Measurements from ENCODE around the gene NTM. TPM values are rescaled to one million over a fixed set of nuclear protein-coding genes. Genes with fewer than 3 reads are reported as not detected.

Gene NTM
- total RNA-seq, 4 donors from 2014 or later: 1.4 to 2.8 (median 1.7) TPM

- Histone ChIP-seq H3K4me1 (no peaks in the 10 kb centered on the region), H3K4me3 (no peak overlapping the region), H3K27me3 (no peaks in the 10 kb centered on the region), H3K36me3 (no peaks in the 10 kb centered on the region), H3K9me3 (no peaks in the 10 kb centered on the region), H3K27ac (no peak overlapping the region)
- TF ChIP-seq CTCF (IDR thresholded peaks at IDR 0.05): no peak
- TF ChIP-seq POLR2A (IDR thresholded peaks at IDR 0.05): no peak
- DNase-seq: no peak
These were observed 98.2 kb downstream of the NTM start for GRCh38 chr11:131468565-131468964.

DNA sequence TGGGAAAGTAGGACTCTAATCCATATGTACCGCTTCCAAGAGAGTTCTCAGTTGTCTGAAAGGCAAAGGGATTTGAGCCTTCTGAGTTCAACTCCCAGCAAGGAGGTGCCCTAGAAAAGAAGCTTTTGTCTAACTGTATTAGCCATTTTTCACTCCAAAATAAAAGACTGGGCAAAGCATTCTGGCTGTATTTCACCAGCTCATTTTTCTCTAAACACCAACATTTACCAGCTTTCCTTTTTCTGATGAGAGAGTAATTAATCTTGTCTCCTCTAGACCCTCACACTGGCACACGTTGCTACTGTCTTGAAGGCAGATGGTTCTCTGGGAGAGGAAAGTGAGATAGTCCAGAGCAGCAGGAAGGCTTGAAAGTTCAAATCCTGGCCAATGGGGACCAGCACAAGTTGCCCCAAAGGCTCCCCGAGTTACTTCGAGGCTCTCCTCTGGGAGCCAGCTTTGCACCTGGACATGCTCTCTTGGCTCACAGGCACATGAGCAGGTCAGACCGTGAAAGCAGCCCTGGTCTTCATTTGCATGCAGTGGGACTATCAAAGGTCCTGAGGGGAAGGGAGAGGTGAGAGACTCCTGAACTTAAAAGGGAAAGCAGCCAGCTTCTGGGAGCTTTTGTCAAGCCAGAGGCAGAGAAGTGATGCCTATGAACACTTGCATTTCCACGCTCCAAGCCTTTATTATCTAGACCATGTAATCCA, 100.0 kb downstream of the NTM start:
- Histone ChIP-seq H3K9me3 (no peaks in the 10 kb centered on the region), H3K4me3 (no peak overlapping the region), H3K27ac (no peak overlapping the region), H3K27me3 (no peaks in the 10 kb centered on the region), H3K4me1 (no peaks in the 10 kb centered on the region), H3K36me3 (no peaks in the 10 kb centered on the region)
- no peak for DNase-seq
- TF ChIP-seq CTCF (IDR thresholded peaks at IDR 0.05) (no peak), POLR2A (IDR thresholded peaks at IDR 0.05) (no peak)

DNA sequence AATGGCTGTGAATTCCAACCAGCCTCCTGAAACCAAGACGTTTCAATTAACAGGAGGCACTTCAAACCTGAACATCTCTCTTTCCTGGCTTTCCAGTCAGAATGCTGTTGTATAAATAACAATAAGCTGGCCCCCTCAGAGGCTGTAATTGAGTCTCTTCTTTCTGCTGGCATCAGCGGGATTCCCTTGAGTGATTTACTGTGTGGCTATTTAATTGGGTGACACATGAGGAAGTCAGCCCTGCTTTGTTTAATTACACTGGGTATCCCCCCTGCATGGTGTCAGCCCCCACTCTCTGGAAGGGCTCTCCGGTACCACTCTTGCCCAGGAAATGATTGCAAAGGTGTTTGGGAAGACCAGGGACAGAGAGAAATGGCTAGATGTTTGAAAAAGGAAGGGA, 101.6 kb downstream of the NTM start:
- no peaks in the 10 kb centered on the region for H3K4me1 ChIP-seq
- H3K9me3 ChIP-seq: no peaks in the 10 kb centered on the region
- no peaks in the 10 kb centered on the region for H3K27me3 ChIP-seq
- no peak overlapping the region for H3K4me3 ChIP-seq
- no peak overlapping the region for H3K27ac ChIP-seq
- no peak for DNase-seq
- TF ChIP-seq POLR2A (IDR thresholded peaks at IDR 0.05) (no peak), CTCF (IDR thresholded peaks at IDR 0.05) (no peak)
- H3K36me3 ChIP-seq: no peaks in the 10 kb centered on the region

GRCh38 chr11:131474947-131475346, 104.5 kb downstream of the NTM start:
- H3K9me3 ChIP-seq: no peaks in the 10 kb centered on the region
- no peak for DNase-seq
- no peaks in the 10 kb centered on the region for H3K4me1 ChIP-seq
- no peak overlapping the region for H3K27ac ChIP-seq
- TF ChIP-seq POLR2A (IDR thresholded peaks at IDR 0.05): no peak
- TF ChIP-seq CTCF (IDR thresholded peaks at IDR 0.05): no peak
- H3K27me3 ChIP-seq: no peaks in the 10 kb centered on the region
- no peak overlapping the region for H3K4me3 ChIP-seq
- no peaks in the 10 kb centered on the region for H3K36me3 ChIP-seq

GRCh38 chr11:131476266-131476665, 105.9 kb downstream of the NTM start:
- Histone ChIP-seq H3K27ac (no peak overlapping the region), H3K4me3 (no peak overlapping the region), H3K4me1 (no peaks in the 10 kb centered on the region), H3K27me3 (no peaks in the 10 kb centered on the region), H3K9me3 (no peaks in the 10 kb centered on the region), H3K36me3 (no peaks in the 10 kb centered on the region)
- TF ChIP-seq POLR2A (IDR thresholded peaks at IDR 0.05): no peak
- no peak for TF ChIP-seq CTCF (IDR thresholded peaks at IDR 0.05)
- no peak for DNase-seq

DNA sequence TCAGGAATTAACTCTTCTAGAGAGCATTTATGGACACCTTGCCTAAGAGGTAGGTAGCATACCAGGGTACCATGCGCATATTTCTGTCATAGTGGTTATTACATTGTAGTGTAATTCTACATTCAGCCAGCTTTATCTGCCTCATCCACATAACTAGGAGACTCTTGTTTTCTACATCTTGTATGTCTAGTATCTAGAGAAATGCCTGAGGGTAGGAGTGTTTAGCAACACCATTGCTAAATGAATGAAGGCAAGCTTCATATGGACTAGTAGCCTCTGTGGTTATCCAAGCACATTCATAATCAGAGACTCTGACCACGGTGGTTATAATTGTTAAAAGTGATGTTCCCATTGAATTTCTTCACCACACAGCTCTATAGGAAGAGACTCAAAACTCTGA, 107.9 kb downstream of the NTM start:
- H3K36me3 ChIP-seq: no peaks in the 10 kb centered on the region
- no peaks in the 10 kb centered on the region for H3K9me3 ChIP-seq
- H3K4me1 ChIP-seq: no peaks in the 10 kb centered on the region
- TF ChIP-seq POLR2A (IDR thresholded peaks at IDR 0.05): no peak
- TF ChIP-seq CTCF (IDR thresholded peaks at IDR 0.05): no peak
- no peaks in the 10 kb centered on the region for H3K27me3 ChIP-seq
- no peak overlapping the region for H3K27ac ChIP-seq
- no peak for DNase-seq
- H3K4me3 ChIP-seq: no peak overlapping the region

Measured in Peyer's patch (tissue), 4 donors.